NCI-H1417 treated with DMSO at 0.1 percent for 48 hours (cell line): Measurements from ENCODE around the gene GPR137B.
A peak's percentile ranks its signal among the peaks of the same experiment; 100 is the strongest.
"Not testable (repeated sequence)": the region's sequence is repeated elsewhere in the genome, so short reads cannot be mapped to it uniquely, and the experiment has no call there.

ENCODE experiments used
- DNase-seq: peaks from one replicate; lab custom pipeline; 2025; lab: John Stamatoyannopoulos, UW

Gene GPR137B

GRCh38 chr1:236142253-236143103 is at the start of gene GPR137B:
Gene GPR137B (plus strand): TSS chr1:236142539. CDS start chr1:236142623, 84 bp downstream.
- no peak for DNase-seq

- no peak for DNase-seq
Measured at GRCh38 chr1:236092899-236093298, 49.4 kb upstream of the GPR137B start.

- DNase-seq, result no peak
Measured at GRCh38 chr1:236095705-236096520, 46.4 kb upstream of the GPR137B start.

GRCh38 chr1:236096660-236097482 is 45.5 kb upstream of the GPR137B start:
- DNase-seq, result not testable (repeated sequence)

GRCh38 chr1:236098267-236098666 is 44.1 kb upstream of the GPR137B start:
- no peak for DNase-seq

GRCh38 chr1:236099355-236099974 is 42.9 kb upstream of the GPR137B start:
- DNase-seq, result no peak

- no peak for DNase-seq
Measured at GRCh38 chr1:236100799-236101198, 41.5 kb upstream of the GPR137B start.

GRCh38 chr1:236101233-236102200 is 40.8 kb upstream of the GPR137B start:
- no peak for DNase-seq

GRCh38 chr1:236102611-236103010 is 39.7 kb upstream of the GPR137B start:
- DNase-seq, result no peak

GRCh38 chr1:236103059-236103458 is 39.3 kb upstream of the GPR137B start:
- DNase-seq, result no peak

- DNase-seq, result peak; percentile 21
Measured at GRCh38 chr1:236103646-236104218, 38.6 kb upstream of the GPR137B start.

GRCh38 chr1:236107121-236107907 is 35.0 kb upstream of the GPR137B start:
- DNase-seq, result no peak

GRCh38 chr1:236108027-236108648 is 34.2 kb upstream of the GPR137B start:
- DNase-seq, result no peak

GRCh38 chr1:236110137-236110536 is 32.2 kb upstream of the GPR137B start:
- DNase-seq, result no peak

- no peak for DNase-seq
Measured at GRCh38 chr1:236111527-236112331, 30.6 kb upstream of the GPR137B start.

- no peak for DNase-seq
Measured at GRCh38 chr1:236112332-236112627, 30.1 kb upstream of the GPR137B start.

- DNase-seq, result no peak
Measured at GRCh38 chr1:236113324-236114032, 28.9 kb upstream of the GPR137B start.
